AG10803 (cell line): ENCODE measurements around the gene PTPN23.

Experiments
- DNase-seq: peaks from one replicate; pipeline ENCODE4 v3.0.0; 2010; ENCODE audit warnings: low read depth
- H3K4me3 ChIP-seq: 2 replicates; pipeline ENCODE4 v1.5.1; 2011; ENCODE audit warnings: mild to moderate bottlenecking, low read length, control low read depth
- CTCF ChIP-seq: conservative IDR thresholded peaks from 2 replicates; pipeline ENCODE4 v1.5.1; 2011; ENCODE audit warnings: mild to moderate bottlenecking, low read length, control low read depth, inconsistent platforms

PTPN23 gene

GRCh38 chr3:47384425-47384824, 3.6 kb downstream of the PTPN23 start:
- no peak for DNase-seq

GRCh38 chr3:47385007-47385406, 4.2 kb downstream of the PTPN23 start:
- TF ChIP-seq CTCF, result no peak
- DNase-seq, result no peak
- no peak overlapping the region for H3K4me3 ChIP-seq

More at GRCh38 chr3:47384425-47384824, 3.6 kb downstream of the PTPN23 start:
- TF ChIP-seq CTCF, result no peak
- H3K4me3 ChIP-seq, result no peak overlapping the region

- no peak for DNase-seq
- no peak overlapping the region for H3K4me3 ChIP-seq
- no peak for TF ChIP-seq CTCF
Observed at GRCh38 chr3:47385796-47386195, 5.0 kb downstream of the PTPN23 start.

- DNase-seq, result no peak
- H3K4me3 ChIP-seq, result no peak overlapping the region
- TF ChIP-seq CTCF, result no peak
Observed at GRCh38 chr3:47392933-47393332, 12.1 kb downstream of the PTPN23 start.

- no peak for DNase-seq
- no peak overlapping the region for H3K4me3 ChIP-seq
- no peak for TF ChIP-seq CTCF
Observed at GRCh38 chr3:47394140-47394870, 13.5 kb downstream of the PTPN23 start.

- DNase-seq, result no peak
- TF ChIP-seq CTCF, result no peak
- no peak overlapping the region for H3K4me3 ChIP-seq
Observed at GRCh38 chr3:47394881-47395280, 14.1 kb downstream of the PTPN23 start.

- no peak for DNase-seq
- no peak for TF ChIP-seq CTCF
- H3K4me3 ChIP-seq, result no peak overlapping the region
Observed at GRCh38 chr3:47398228-47398627, 17.4 kb downstream of the PTPN23 start.
